ENCODE data around the gene KIAA1671. TPM values are rescaled to one million over a fixed set of nuclear protein-coding genes. Genes with fewer than 3 reads are reported as not detected.

KIAA1671 gene
- total RNA-seq, 1 donor from 2014 or later = 43.7 TPM

- no peak for DNase-seq (ENCODE audit: low spot score)
These were observed 29.1 kb downstream of the KIAA1671 start for GRCh38 chr22:24981656-24982055.

GRCh38 chr22:24982301-24983056 lies 30.0 kb downstream of the KIAA1671 start:
- no peak for DNase-seq (ENCODE audit: low spot score)

DNA sequence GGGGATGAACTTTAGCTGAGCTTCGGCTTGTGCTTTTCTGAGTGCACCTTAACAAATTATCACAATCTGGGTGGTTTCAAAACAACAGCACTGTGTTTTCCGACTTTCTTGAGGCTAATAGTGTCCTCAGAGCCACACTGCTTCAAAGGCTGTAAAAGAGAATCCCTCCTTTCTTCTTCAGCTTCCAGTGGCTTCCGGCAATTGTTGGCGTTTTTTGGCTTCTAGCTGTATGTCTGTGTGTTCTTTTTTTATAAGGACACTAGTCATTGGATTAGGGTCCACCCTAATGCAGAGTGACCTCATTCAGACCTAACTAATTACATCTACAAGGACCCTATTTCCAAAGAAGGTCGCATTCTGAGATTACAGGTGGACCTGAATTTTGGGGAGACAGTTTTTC lies 30.6 kb downstream of the KIAA1671 start:
- DNase-seq (ENCODE audit: low spot score) = no peak

DNA sequence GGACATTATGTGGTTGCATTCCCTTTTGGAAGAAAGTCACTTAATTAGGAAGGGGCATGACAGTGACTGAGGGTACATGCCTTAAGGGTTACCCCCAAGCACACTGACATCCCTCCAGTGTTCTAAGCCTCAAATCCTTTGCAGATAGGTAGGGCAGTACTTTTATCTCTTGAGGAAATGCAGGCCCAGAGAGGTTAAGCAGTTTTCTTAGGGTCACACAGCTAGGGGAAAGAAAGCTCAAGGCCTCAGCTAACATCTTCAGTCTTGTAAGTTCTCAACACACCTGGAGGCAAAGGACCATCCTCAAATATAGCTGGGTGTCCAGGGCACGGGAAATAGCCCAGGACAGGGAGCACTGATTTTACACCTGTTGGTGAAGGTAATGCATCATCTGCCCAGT lies 31.6 kb downstream of the KIAA1671 start:
- no peak for DNase-seq (ENCODE audit: low spot score)

- no peak for DNase-seq (ENCODE audit: low spot score)
These were observed 33.3 kb downstream of the KIAA1671 start for GRCh38 chr22:24985826-24986214.

- DNase-seq (ENCODE audit: low spot score) = no peak
These were observed 34.3 kb downstream of the KIAA1671 start for GRCh38 chr22:24986816-24987215.

- no peak for DNase-seq (ENCODE audit: low spot score)
These were observed 36.6 kb downstream of the KIAA1671 start for GRCh38 chr22:24989135-24989534.

DNA sequence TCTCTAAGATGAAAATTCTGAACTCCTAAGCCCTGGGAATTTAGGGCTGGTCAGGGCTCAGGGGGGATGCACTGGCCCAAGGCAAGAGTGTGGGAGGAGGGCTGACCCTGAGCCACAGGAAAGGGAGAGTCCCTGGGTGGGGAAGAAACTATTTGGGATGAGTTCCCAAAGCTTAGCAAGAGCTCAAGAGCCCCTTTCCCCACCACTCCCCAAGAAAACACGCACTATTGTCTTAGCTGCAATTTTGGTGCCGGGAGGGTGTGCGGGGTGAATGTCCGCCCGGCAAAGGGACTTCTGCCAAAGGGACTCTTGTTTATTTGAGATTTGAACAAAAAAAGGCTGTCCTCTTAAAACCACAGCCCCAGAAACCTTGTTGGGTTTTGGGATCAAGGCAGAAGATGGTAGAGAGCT lies 37.0 kb downstream of the KIAA1671 start:
- DNase-seq (ENCODE audit: low spot score) = no peak

DNA sequence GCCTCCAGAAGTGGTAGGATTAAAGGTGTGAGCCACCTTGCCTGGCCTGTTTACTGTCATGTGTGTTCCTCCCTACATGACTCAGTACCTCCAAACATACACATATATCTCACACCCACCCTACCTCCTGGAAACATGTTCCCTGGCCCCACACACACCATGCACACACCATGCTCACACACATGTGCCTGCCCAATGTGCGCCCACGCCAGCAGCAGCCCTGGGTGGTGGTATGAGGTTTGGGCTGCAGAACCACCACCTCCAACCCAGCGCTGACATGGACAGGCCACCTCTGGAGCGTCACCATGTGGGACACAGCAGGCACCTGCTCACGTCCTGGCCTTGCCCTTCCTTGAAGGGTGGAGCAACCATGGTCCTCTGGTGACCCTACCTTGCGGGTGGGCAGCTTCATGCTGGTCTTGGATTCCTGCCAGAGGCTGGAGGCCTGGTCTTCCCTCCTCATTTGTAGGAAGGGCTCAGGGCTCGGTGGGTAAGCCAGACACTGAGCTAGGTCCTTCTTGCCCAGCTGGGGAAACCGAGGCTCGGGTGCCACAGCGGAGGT lies 37.9 kb downstream of the KIAA1671 start:
- DNase-seq (ENCODE audit: low spot score) = no peak

GRCh38 chr22:24992946-24993345 lies 40.4 kb downstream of the KIAA1671 start:
- no peak for DNase-seq (ENCODE audit: low spot score)

GRCh38 chr22:24994070-24994763 lies 41.7 kb downstream of the KIAA1671 start:
- no peak for DNase-seq (ENCODE audit: low spot score)

DNA sequence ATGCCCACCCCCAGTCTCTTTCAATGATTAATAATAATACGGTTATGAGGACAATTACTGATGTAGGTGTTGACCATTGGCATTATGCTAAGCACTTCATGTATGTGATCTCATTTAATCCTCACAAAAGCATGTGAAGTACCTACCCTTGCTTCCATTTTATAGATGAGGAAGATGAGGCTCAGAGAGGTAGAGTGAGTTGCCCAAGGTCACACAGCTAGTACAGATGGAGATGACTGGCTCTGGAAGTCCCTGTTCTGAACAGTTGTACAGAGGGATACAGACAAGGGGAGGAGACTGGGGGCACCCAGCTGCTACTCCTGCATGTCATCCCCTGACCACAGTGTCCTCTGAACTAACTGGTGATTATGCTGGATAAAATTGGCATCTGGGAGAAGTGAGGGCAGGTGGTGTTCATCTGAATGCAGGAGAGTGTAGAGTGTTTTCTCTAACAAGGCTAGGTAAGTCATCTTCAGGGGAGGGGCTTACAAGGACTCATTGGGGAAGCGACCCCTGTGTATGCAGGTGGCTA lies 43.2 kb downstream of the KIAA1671 start:
- no peak for DNase-seq (ENCODE audit: low spot score)

DNA sequence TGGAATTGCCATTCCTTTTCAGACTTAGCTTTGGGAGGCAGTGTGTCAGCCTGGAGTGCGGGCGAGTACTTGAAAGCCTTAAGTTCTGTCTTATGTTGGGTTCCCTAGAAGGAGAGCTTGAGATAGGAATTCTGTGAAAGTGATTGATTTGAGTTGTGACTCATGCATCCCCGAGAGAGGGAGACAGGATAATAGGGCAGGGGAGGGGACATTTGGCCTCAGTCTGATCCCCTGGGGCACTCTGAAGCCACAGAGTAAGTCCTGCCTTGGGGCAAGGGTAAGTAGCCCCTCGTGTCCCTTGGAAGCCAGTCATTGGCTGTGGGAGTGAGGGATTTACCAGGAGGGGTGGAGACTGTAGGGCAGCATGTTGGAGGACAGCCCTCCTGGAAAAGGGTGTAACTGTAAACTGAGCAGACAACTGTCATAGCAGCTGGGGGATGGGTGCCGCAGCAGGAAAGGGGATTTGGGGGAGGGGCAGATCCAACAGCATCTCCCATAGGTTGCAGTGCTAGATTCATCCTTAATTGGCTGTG lies 44.0 kb downstream of the KIAA1671 start:
- DNase-seq (ENCODE audit: low spot score) = no peak

GRCh38 chr22:24997023-24997422 lies 44.5 kb downstream of the KIAA1671 start:
- DNase-seq (ENCODE audit: low spot score) = no peak

DNA sequence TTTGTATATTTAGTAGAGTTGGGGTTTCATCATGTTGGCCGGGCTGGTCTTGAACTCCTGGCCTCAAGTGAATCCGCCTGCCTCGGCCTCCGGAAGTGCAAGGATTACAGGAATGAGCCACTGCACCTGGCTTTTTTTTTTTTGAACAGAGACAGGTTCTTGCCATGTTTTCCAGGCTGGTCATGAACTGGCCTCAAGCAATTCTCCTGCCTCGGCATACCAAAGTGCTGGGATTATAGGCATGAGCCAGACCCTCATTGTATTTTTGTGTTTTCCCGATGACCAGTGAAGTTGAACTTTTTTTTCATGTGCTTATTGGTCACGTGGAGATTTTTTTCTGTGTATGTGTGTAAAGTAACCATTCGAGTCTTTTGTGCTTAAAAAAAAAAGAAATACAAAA lies 48.2 kb downstream of the KIAA1671 start:
- no peak for DNase-seq (ENCODE audit: low spot score)

DNA sequence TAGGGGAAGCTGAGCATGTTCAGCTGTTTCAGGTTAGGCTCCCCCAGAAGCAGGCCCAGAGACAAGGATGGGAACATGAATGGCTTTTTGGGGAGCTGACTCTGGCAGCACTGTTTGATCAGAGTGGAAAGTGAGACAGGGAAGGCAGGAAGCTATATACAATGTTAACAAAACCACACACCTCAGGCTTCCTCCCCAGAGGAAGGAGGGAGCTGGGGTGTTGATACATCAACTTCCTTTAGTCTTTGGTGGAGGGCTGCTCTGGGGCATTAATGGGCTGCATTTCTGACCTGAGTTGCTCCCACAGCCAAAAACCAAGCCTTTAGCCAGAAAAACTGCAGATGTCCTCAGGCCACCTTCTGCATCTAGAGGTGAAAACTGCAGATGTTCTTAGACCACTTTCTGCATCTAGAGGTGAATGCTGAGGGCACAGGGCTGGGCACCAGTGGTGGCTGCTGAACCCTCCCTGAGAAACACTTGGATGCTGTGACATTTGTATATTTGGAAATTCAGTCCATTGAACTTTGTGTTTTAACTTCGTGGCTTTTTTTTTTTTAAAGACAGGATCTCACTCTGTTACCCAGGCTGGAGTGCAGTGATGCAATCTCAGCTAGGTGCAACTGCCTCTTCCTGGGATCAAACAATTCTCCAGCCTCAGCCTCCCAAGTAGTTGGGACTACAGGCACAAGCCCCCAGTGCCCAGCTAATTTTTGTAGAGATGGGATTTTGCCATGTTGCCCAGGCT lies 49.9 kb downstream of the KIAA1671 start:
- no peak for DNase-seq (ENCODE audit: low spot score)

DNA sequence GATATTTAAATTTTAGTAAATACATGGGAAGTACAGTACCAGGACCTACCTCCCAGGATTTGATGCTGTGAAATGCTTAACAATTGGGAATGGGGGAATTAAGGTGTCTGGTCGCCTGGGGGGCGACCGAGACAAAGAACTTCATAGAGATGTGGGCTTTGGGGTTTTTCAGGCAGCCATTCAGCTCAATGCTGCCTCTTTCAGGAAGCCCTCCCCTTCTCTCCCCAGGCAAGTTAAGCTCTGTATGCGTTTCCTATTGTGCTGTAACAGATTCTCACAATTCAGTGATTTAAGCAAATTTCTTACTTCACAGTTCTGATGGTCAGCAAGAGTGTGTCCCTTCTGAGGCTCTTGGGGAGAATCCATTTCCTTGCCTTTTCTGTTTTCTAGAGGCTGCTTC lies 53.8 kb downstream of the KIAA1671 start:
- no peak for DNase-seq (ENCODE audit: low spot score)

GRCh38 chr22:25007444-25008106 lies 55.1 kb downstream of the KIAA1671 start:
- no peak for DNase-seq (ENCODE audit: low spot score)

DNA sequence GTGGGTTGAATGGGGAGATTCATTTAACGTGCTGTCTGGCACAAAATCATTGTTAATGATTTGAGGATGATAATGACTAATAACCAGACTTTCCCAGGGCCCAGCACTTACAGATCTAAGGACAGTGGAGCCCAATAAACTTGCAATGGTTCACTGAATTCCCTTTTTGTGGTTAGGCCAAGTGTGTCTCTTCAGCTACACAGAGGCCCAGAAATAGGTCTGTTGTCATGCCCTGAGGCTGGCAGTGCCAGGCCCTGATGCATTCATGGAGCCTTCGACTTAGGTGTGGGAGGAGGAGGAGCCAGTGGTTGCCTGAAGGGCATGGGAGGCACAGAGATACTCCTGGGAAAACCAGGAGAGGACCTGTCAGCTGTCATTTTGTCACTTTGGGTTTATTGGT lies 56.1 kb downstream of the KIAA1671 start:
- DNase-seq (ENCODE audit: low spot score) = no peak

DNA sequence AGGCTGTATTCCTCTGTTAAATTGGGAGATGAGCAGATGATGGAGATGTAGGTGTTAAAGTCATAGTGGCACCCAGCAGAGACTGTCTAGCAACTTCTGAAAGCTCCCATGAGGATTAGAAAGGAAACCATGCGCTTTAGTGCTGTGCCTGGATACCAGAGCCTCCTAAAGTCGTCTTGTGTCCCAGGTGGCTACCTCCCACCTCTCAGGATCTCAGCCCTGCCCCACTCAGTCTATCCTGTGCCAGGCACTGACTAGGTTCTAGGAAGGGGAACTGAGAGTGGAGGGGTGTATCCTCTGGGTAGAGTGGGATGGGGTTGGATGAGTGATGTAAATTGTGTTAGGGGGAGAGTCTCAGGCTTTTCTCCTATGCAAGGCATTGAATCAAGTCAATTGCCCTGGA lies 60.2 kb downstream of the KIAA1671 start:
- DNase-seq (ENCODE audit: low spot score) = no peak

GRCh38 chr22:25013607-25014006 lies 61.1 kb downstream of the KIAA1671 start:
- no peak for DNase-seq (ENCODE audit: low spot score)
